Chondrocyte (in vitro differentiated cells): Measurements from ENCODE around the gene TRAK2. TPM values are rescaled to one million over a fixed set of nuclear protein-coding genes. Genes with fewer than 3 reads are reported as not detected.

Experiments used
- DNase-seq: peaks from one replicate; pipeline ENCODE4 v3.0.0; 2021; ENCODE audit warnings: mixed read lengths, low spot score
- H3K27ac Mint-ChIP-seq: one replicate; pipeline ENCODE4 v1.8.0; 2021; ENCODE audit warnings: mild to moderate bottlenecking, moderate library complexity, mixed read lengths; ENCODE audit not compliant: unreplicated experiment
- H3K27me3 Mint-ChIP-seq: 2 replicates; pipeline ENCODE4 v1.8.0; 2021; ENCODE audit warnings: low read depth, mixed read lengths
- H3K36me3 Mint-ChIP-seq: 2 replicates; pipeline ENCODE4 v1.8.0; 2021; ENCODE audit warnings: low read depth, mixed read lengths
- H3K4me1 Mint-ChIP-seq: 2 replicates; pipeline ENCODE4 v1.8.0; 2021; ENCODE audit warnings: low read depth, mild to moderate bottlenecking, mixed read lengths
- H3K4me3 Mint-ChIP-seq: one replicate; pipeline ENCODE4 v1.8.0; 2021; ENCODE audit warnings: mild to moderate bottlenecking, moderate library complexity, mixed read lengths; ENCODE audit not compliant: unreplicated experiment
- H3K9me3 Mint-ChIP-seq: 2 replicates; pipeline ENCODE4 v1.8.0; 2021; ENCODE audit warnings: low read depth, mixed read lengths
- CTCF ChIP-seq: fragments of 200-600 bp; sonication (generic); IDR thresholded peaks from 2 replicates; pipeline ENCODE4 v1.5.0; 2021; ENCODE audit warnings: antibody characterized with exemption, mild to moderate bottlenecking, moderate library complexity
- total RNA-seq: library from RNA; stranded (reverse); gene quantifications from 3 replicates; pipeline ENCODE4 v1.2.1, GENCODE V29; 2021

The TRAK2 gene
- total RNA-seq, 1 donor from 2014 or later: 48.4 TPM

GRCh38 chr2:201450954-201451291 lies 335 bp downstream of the TRAK2 start:
- peaks cover 1% of the 10 kb centered on the region for H3K36me3 Mint-ChIP-seq
- no peaks in the 10 kb centered on the region for H3K9me3 Mint-ChIP-seq
- peaks cover 28% of the 10 kb centered on the region for H3K4me1 Mint-ChIP-seq
- peak overlapping the region; percentile 96 for H3K27ac Mint-ChIP-seq
- H3K27me3 Mint-ChIP-seq: no peaks in the 10 kb centered on the region
- DNase-seq: no peak
- H3K4me3 Mint-ChIP-seq: peak overlapping the region; percentile 97
- no peak for TF ChIP-seq CTCF

- Mint-ChIP-seq H3K36me3 (peaks cover 1% of the 10 kb centered on the region), H3K27me3 (no peaks in the 10 kb centered on the region), H3K9me3 (no peaks in the 10 kb centered on the region), H3K27ac (no peak overlapping the region), H3K4me1 (peaks cover 28% of the 10 kb centered on the region), H3K4me3 (no peak overlapping the region)
- TF ChIP-seq CTCF: no peak
- no peak for DNase-seq
These were observed 2.6 kb downstream of the TRAK2 start for GRCh38 chr2:201448701-201449100.

GRCh38 chr2:201448061-201448460 lies 3.2 kb downstream of the TRAK2 start:
- TF ChIP-seq CTCF: no peak
- peaks cover 1% of the 10 kb centered on the region for H3K36me3 Mint-ChIP-seq
- no peak for DNase-seq
- peak overlapping the region; percentile 15 for H3K27ac Mint-ChIP-seq
- no peaks in the 10 kb centered on the region for H3K9me3 Mint-ChIP-seq
- H3K4me3 Mint-ChIP-seq: no peak overlapping the region
- peaks cover 28% of the 10 kb centered on the region for H3K4me1 Mint-ChIP-seq
- no peaks in the 10 kb centered on the region for H3K27me3 Mint-ChIP-seq

- Mint-ChIP-seq H3K27ac (no peak overlapping the region), H3K36me3 (peaks cover 1% of the 10 kb centered on the region), H3K9me3 (no peaks in the 10 kb centered on the region), H3K4me3 (no peak overlapping the region), H3K4me1 (peaks cover 19% of the 10 kb centered on the region), H3K27me3 (no peaks in the 10 kb centered on the region)
- no peak for DNase-seq
- TF ChIP-seq CTCF: no peak
These were observed 4.2 kb downstream of the TRAK2 start for GRCh38 chr2:201447086-201447485.

GRCh38 chr2:201444746-201445465 lies 6.4 kb downstream of the TRAK2 start:
- no peak for TF ChIP-seq CTCF
- DNase-seq: no peak
- Mint-ChIP-seq H3K4me1 (peaks cover 16% of the 10 kb centered on the region), H3K27ac (no peak overlapping the region), H3K36me3 (peaks cover 1% of the 10 kb centered on the region), H3K27me3 (no peaks in the 10 kb centered on the region), H3K4me3 (no peak overlapping the region), H3K9me3 (no peaks in the 10 kb centered on the region)
